ENCODE measurements around the gene CTR9. TPM values are rescaled to one million over a fixed set of nuclear protein-coding genes. Genes with fewer than 3 reads are reported as not detected.

Gene CTR9
- total and polyA plus RNA-seq, 10 donors: 13.8 to 44.4 (median 32.9) TPM

DNA sequence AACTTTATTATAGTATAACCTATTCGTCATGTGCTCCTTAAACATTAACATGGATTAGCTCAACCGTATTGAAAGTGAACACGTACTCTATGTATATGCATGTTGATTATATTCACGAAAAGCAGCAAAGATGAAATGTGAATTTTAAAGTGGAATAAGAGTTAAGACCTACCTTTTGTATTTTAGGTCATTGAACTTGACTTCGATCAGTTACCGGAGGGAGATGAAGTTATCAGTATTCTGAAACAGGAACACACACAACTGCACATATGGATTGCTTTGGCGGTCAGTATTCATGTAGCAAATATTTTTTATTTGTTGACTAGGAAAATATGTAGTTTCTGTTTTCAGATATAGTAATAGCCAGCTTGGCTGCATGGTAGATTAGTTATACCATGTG, 1.4 kb downstream of the CTR9 start:
- H3K4me1 ChIP-seq: peaks cover 9 to 39% (median 26%) of the 10 kb centered on the region in 6 donors
- no peaks in the 10 kb centered on the region for H3K9me3 ChIP-seq
- intact Hi-C loops (cut with DNase I; ENCODE audit: low total_unique reads): loop anchor here (10.0 kb wide), 1 partner anchor 52 kb away; the partner anchor contains the start of gene EIF4G2
- peak overlapping the region in 5 of 8 donors; percentile 64 to 96 (median 79) for H3K4me3 ChIP-seq
- no peak for DNase-seq
- TF ChIP-seq, protein P1, sequence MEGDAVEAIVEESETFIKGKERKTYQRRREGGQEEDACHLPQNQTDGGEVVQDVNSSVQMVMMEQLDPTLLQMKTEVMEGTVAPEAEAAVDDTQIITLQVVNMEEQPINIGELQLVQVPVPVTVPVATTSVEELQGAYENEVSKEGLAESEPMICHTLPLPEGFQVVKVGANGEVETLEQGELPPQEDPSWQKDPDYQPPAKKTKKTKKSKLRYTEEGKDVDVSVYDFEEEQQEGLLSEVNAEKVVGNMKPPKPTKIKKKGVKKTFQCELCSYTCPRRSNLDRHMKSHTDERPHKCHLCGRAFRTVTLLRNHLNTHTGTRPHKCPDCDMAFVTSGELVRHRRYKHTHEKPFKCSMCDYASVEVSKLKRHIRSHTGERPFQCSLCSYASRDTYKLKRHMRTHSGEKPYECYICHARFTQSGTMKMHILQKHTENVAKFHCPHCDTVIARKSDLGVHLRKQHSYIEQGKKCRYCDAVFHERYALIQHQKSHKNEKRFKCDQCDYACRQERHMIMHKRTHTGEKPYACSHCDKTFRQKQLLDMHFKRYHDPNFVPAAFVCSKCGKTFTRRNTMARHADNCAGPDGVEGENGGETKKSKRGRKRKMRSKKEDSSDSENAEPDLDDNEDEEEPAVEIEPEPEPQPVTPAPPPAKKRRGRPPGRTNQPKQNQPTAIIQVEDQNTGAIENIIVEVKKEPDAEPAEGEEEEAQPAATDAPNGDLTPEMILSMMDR (IDR thresholded peaks at IDR 0.05 in 8 of 11, conservative IDR thresholded peaks at IDR 0.05 in 3 of 11): no peak
- no peak for TF ChIP-seq POLR2AphosphoS5 (IDR thresholded peaks at IDR 0.05)
- TF ChIP-seq POLR2A (IDR thresholded peaks at IDR 0.05): no peak
- H3K36me3 ChIP-seq: peaks cover 0 to 47% (median 13%) of the 10 kb centered on the region in 6 donors
- H3K27ac ChIP-seq: peak overlapping the region in 1 of 8 donors; percentile 97
- 90 to 93% (median 92%) methylated on average over 7 of the region's 7 CpGs for whole genome bisulfite sequencing, 5 donors
- H3K27me3 ChIP-seq (replicated peaks in 1 of 7): no peaks in the 10 kb centered on the region

DNA sequence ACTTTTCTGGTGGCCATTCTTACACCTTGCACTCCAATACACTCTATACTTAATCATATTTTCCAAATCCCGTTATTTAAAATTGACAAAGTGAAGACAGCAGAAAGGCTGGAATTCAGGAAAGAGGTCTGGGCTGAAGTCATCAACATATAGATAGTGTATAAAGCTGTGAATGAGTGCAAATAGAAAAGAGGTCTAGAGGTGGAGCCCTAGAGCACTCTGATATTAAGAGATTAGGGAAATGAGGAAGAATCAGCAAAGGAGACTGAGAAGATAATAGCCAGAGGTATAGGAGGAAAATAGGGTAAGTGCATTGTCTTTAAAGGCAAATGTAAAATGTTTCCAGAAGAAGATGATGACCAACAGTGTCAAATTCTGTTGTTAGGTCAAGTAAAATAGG, 7.9 kb downstream of the CTR9 start:
- intact Hi-C loops (cut with DNase I; ENCODE audit: low total_unique reads): loop anchor here (10.0 kb wide), 1 partner anchor 46 kb away; the partner anchor contains the start of gene EIF4G2
- H3K27ac ChIP-seq: no peak overlapping the region

DNA sequence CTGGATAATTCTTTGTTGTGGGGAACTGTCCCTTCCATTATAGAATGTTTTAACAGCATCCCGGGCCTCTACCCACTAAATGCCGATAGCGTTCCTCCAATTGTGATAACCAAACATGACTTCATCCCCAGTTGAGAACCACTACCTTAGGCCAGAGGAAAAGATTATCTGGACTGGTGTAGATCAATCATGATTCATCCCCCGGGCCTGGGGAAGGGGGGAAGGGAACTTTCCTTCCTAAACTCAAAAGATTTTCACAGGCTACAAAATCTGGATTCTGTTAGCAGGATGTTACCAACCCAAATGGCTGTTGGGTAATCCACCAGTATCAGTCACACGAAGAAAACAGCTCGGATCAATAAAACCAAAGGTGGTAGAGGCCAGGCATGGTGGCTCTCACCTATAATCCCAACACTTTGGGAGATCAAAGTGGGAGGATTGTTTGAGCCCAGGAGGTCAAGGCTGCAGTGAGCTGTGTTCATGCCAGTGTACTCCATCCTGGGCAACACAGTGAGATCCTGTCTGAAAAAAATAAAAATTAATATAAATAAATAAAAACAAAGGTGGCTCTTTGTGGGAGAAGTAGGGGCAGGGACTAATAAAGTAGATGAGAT, 10.1 kb downstream of the CTR9 start:
- peaks cover 0 to 86% (median 26%) of the 10 kb centered on the region in 6 donors for H3K36me3 ChIP-seq
- no peak overlapping the region for H3K27ac ChIP-seq
- peaks cover 0 to 19% (median 8%) of the 10 kb centered on the region in 6 donors for H3K4me1 ChIP-seq
- intact Hi-C loops (cut with DNase I; ENCODE audit: low total_unique reads): no loop called here
- H3K27me3 ChIP-seq (replicated peaks in 1 of 7): no peaks in the 10 kb centered on the region
- H3K4me3 ChIP-seq: no peak overlapping the region
- no peaks in the 10 kb centered on the region for H3K9me3 ChIP-seq
- DNase-seq: no peak
- TF ChIP-seq POLR2AphosphoS5 (IDR thresholded peaks at IDR 0.05) (no peak), POLR2A (IDR thresholded peaks at IDR 0.05) (no peak)
- TF ChIP-seq, protein P1 (IDR thresholded peaks at IDR 0.05 in 8 of 11, conservative IDR thresholded peaks at IDR 0.05 in 3 of 11): no peak
- whole genome bisulfite sequencing, 5 donors: 95 to 98% (median 96%) methylated on average over 6 of the region's 6 CpGs

More for the DNA sequence above, 7.9 kb downstream of the CTR9 start:
- peaks cover 0 to 22% (median 9%) of the 10 kb centered on the region in 6 donors for H3K4me1 ChIP-seq
- TF ChIP-seq POLR2AphosphoS5 (IDR thresholded peaks at IDR 0.05): no peak
- no peak for TF ChIP-seq POLR2A (IDR thresholded peaks at IDR 0.05)
- TF ChIP-seq, protein P1 (IDR thresholded peaks at IDR 0.05 in 8 of 11, conservative IDR thresholded peaks at IDR 0.05 in 3 of 11): no peak
- no peaks in the 10 kb centered on the region for H3K9me3 ChIP-seq
- DNase-seq: no peak
- H3K36me3 ChIP-seq: peaks cover 0 to 83% (median 39%) of the 10 kb centered on the region in 6 donors
- H3K27me3 ChIP-seq (replicated peaks in 1 of 7): no peaks in the 10 kb centered on the region
- H3K4me3 ChIP-seq: no peak overlapping the region
- 81 to 98% (median 88%) methylated on average over 1 of the region's 1 CpG for WGBS, 5 donors

DNA sequence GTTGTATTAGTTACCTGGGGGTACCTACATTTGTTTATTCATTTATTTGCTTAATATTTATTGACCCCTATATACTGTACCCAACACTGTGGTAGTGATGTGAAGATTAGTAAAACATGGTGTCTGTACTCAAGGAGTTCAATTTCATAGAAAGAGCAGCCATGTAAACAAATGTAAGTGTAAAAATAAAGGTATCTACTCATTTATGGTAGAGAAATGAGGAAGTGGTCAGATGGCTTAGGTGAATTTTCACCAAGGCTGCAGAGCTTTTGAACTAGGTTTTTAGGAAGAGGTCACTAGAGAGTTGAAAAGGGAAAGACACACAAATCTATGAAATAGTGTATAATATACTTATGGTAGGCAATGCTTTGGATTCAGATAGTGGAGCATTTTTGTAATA, 11.1 kb downstream of the CTR9 start:
- Histone ChIP-seq H3K27me3 (replicated peaks in 1 of 7) (no peaks in the 10 kb centered on the region), H3K36me3 (peaks cover 0 to 86% (median 22%) of the 10 kb centered on the region in 6 donors), H3K9me3 (no peaks in the 10 kb centered on the region), H3K4me1 (peaks cover 0 to 19% (median 8%) of the 10 kb centered on the region in 6 donors), H3K27ac (peak overlapping the region in 1 of 8 donors; percentile 6), H3K4me3 (no peak overlapping the region)
- no peak for DNase-seq
- TF ChIP-seq, protein P1 (IDR thresholded peaks at IDR 0.05 in 8 of 11, conservative IDR thresholded peaks at IDR 0.05 in 3 of 11): no peak
- TF ChIP-seq POLR2A (IDR thresholded peaks at IDR 0.05) (no peak), POLR2AphosphoS5 (IDR thresholded peaks at IDR 0.05) (no peak)
- intact Hi-C loops (cut with DNase I; ENCODE audit: low total_unique reads): no loop called here
